SKM-1 (cell line): ENCODE results near the gene TMPRSS5.

ENCODE experiments used
- DNase-seq: peaks from one replicate; lab custom pipeline; 2025; ENCODE audit not compliant: unreplicated experiment; lab: John Stamatoyannopoulos, UW

Gene TMPRSS5

DNA sequence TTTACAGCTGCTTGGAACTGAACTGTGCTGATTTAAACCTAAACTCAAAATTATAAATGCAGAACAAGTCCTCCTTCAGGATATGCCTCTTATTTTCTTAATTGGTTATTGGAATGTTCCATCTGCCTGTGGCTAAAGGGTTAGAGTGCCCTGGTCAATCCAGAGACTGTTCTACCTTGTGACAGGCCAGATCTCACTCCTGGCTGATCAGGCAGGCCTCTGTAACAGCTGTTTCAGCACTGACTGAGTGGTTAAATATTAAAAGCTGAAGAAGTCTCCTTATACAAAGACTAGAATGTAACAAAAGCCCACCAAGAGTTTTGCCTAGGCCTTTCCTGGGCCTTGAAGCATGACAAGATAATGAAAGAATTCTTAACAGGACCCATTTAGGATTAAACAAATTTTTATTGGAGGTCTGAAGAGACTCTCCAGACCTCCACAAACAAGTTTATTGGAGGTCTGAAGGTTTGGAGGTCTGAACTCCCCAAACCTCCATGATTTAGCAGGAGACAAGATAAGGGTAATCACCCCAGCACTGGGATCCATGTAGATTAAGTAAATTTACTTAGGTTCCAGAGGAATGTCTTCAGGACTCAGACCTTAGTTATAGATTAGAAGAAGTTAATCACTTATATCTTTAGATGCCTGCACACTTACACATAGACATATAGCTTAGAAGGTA lies 35.8 kb downstream of the TMPRSS5 start:
- DNase-seq = no peak

- no peak for DNase-seq
Measured at GRCh38 chr11:113668255-113668654, 37.9 kb downstream of the TMPRSS5 start.

GRCh38 chr11:113667801-113668200 lies 38.3 kb downstream of the TMPRSS5 start:
- DNase-seq = no peak

DNA sequence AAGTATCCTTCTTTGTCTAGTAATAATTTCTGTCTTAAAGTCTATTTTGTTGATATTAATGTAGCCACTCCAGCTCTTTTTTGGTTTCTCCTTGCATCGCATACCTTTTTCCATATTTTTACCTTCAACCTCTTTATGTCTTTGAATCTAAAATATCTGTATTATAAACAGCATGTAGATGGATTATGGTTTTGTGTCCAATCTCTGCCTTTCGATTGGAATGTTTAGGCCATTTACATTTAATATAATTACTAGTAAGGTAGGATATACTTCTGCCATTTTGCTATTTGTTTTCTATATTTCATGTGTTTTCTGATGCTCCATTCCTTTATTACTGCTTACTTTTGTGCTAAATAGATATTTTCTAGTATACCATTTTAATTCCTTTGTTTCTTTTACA lies 39.5 kb downstream of the TMPRSS5 start:
- no peak for DNase-seq

DNA sequence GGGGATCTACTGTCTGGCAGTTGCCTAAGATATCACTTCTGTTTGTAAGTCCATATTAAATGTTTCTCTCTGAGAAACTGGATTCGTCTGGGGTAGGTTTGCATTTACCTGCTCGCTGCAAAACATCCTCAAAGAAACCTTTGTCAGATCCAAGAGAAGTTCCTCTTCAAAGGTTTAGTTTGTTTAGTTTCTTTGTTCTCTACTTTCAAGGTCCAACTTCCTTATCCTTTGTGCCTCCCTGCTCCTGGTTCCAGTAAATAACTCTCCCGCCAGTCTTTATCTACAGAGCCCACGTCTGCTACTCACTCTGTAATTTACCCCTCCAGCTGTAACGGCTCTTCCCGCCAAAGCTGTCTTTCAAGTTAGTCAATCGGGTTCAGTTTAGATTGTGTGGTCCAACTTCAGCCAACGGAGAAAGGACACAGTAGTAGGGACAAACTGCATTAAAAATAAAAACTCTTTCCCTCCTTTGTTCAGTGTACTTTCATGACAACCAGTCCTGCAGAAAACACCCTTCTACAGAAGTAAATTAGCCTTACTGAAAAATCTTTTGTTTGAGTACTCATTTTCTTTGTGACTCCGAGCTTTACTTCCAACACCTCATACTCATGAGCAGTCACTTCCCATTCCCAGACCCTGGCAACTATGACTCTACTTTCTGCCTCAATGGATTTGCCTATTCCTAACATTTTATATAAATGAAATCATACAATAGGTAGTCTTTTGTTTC lies 41.0 kb downstream of the TMPRSS5 start:
- DNase-seq = no peak

DNA sequence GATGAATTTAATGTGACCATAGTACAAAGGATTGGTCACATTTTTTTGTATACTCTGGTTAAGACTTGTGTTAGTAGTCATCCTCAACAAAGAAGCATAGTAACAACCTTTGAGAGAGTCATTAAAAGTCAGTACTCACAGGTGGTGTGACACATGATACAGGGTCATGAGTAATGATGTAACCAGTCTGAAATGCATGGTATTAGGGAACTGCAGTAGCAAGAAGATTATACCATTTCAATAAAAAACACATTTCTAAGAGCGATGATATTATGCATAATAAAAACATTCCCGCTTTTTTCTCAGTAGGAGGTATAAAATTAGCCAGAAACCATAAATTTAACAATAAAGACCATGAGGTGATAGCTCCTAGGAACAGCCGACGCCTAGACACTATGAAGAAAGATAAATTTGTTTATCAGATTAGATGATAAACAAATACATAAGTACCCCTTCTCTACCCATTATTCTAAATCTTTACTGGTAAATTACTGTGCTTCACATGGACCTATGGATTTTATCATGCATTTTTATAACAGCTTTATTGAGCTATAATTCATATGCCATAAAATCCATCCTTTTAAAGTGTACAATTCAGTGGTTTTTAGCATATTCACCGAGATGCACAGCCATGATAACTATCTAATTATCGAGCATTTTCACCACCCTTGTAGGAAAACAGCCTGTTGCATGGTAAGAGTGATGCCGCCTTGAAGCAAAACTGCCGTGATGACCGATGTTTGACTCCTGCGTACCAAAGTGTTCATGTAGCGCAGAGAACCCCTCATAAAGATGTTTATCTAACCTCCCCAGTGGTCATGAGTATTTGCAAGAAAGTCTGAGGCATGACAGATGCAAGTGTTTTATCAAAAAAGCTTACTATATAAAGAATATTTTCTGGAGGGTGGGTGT lies 41.8 kb downstream of the TMPRSS5 start:
- no peak for DNase-seq

DNA sequence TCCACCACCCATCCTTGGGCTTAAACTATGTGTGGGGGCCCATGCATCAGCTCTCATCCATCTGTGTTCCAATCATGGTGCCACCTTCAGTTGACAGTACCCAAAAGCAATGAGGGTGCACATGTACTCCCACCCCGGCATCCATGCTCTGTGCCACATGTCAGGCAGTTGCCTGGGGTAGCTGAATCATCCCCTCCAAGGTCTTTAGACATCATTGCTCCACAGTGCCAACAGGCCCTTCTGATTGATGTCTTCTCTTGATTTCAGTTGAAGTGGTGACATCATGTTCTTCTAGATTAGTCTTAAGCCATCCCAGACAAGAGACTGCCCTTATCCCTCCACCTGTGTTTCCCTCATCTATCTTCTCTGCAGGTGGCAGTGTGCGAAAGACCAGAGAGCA lies 42.5 kb downstream of the TMPRSS5 start:
- DNase-seq = no peak

DNA sequence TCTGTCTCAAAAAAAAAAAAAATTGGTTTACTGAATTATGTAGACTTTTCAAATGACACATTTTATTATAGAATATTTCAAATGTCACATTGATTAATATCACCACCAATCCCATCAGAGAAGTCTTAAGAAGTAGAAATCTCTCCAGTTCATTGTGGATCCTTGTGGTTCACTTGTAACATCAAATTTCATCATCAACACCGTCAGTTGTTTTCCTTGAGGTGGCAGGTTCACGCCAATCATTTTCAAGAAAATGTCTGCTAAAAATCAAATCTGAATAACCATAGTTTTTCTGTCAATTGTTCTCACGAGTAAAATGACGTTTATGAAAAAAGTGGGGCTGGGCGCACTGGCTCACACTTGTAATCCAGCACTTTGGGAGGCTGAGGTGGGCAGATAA lies 50.3 kb downstream of the TMPRSS5 start:
- no peak for DNase-seq

DNA sequence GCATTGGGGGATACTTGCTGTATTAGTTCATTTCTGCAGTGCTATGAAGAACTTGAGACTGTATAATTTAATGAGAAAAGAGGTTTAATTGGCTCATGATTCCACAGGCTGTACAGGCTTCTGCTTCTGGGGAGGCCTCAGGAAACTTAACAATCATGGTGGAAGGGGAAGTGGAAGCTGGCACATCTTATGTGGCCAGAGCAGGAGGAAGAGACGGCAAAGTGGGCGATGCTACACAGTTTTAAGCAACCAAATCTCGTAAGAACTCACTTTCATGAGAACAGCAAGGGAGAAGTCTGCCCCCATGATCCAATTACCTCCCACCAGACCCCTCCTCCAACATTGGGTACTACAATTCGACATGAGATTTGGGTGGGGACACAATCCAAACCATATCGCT lies 55.1 kb downstream of the TMPRSS5 start:
- no peak for DNase-seq

DNA sequence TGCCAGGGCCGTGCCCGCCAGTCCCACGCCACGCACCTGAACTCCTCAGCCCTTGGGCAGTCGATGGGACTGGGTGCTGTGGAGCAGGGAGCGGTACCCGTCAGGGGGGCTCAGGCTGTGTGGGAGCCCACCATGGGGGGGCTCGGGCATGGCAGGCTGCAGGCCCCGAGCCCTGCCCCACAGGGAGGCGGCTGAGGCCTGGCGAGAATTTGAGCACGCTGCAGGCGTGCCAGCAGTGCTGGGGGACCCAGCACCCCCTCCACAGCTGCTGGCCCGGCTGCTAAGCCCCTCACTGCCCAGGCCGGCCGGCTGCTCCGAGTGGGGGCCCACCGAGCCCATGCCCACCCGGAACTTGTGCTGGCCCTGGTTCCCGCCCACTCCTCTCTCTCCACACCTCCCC lies 56.8 kb downstream of the TMPRSS5 start:
- no peak for DNase-seq

- DNase-seq = no peak
Measured at GRCh38 chr11:113647856-113648255, 58.3 kb downstream of the TMPRSS5 start.

DNA sequence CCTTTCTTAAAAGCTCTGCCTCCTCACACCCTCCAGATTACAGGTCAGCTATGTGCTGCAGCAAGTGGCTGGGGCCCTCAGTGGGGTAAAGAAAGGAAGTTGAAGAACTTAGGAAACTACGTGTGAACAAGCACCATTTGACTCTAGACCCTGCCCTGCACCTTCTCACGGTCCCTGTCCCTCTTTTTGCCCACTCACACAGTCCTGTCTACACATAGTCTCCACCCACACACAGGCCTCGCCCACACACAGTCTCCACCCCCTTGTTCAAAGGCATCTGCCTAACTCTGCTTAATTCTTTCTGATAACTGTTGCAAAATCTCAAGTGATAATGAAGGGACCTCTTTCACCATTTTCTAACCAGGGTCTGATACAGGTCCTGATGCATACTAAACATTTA lies 59.0 kb downstream of the TMPRSS5 start:
- DNase-seq = no peak

- DNase-seq = no peak
Measured at GRCh38 chr11:113645593-113646349, 60.3 kb downstream of the TMPRSS5 start.

DNA sequence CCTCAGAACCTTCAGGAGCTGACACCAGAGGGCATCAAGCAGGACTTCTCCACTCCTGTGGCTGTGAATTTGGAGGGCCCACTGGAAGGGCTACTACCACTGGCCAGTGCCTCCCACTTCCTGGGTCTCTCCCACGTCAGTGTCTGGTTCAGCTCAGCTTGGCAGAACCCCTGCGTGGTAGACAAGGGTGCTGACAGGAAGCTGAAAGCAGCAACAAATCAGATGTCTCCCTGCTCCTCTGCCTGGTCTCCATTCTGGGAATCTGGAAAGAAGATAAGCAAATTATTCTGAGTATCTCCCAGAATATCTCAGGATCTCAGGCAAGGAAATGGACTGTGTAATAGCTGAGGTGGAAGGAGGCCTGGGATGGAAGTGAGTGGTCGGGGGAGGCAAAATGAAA lies 61.5 kb downstream of the TMPRSS5 start:
- DNase-seq = no peak

DNA sequence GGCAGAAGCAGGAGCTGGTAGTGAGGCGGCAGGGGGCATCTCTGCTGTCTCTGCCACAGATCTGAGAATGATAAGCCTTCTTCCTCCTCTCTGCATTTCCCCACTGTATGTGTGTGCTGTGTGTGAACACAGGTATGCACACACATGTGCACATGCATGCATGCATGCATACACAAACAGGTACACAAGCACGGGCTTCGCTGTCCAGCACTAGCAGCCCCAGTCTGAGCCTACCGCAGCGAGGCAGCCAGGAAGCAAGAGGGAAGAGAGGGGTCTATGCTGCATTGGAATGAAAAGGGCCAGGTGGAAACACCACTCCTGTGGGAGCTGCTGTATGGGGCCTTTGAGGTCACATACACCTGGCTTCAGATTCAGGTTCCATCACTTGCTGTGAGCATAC lies 62.4 kb downstream of the TMPRSS5 start:
- no peak for DNase-seq

GRCh38 chr11:113643006-113643585 lies 63.0 kb downstream of the TMPRSS5 start:
- no peak for DNase-seq

DNA sequence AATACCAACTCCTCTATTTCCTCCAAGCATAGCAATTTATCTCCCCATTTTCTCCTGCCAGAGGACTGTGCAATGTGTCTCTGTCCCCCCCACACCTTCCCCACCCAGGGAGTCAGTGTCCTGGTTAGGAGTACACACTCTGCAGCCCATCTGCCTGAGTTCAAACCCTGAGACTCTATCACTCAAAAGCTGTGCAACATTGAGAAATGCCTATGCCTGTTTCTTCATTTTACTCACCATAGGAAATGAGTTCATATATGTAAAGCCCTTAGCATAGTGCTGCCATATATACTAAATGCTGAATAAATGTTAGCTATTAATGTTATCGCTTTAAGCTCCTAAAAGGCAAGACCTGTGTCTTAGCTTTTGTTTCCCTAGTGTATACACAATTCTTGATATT lies 64.0 kb downstream of the TMPRSS5 start:
- no peak for DNase-seq

DNA sequence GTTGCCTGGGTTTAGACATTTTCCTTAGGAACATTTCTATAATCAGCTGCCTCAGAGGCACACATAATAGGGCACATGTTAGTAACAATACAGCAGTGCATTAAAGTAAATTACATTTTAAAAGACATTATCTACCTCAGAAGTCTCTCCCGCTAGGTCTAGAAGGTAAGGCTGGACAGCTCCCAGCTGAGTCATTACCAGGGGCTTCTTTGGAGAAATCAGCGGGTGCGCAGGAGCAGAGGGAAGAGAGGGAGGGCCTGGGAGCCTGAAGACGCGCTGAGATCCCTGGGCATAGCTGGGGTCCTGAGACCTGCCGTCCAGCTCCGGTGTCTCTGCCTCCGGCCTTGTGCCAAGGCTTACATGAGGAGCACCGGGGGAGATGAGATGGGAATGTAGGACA lies 67.7 kb downstream of the TMPRSS5 start:
- no peak for DNase-seq

DNA sequence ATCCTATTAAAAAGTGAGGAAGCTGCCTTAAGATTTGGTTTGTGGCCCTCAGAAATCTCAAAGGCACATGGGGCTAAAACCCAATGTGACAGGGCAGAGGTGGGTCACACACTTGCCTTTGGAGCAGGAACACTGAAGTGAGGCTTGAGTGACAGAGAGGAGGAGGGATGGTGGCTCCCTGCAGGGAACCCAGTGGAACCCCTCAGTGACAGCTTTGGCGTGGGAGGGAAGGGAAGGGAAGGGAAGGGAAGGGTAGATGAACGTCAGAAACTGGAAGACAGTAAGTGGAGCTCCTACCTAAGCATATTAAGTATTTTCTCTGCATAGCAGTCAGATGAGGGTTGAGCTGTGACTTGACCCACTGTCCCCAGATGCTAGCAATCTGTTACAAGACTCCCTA lies 68.5 kb downstream of the TMPRSS5 start:
- no peak for DNase-seq
